OCI-LY3 (cell line): ENCODE measurements around the gene PRPF38A.

Experiments
- H2AFZ ChIP-seq: fragments of 200-600, 300-600 bp; shearing (Covaris generic); 2 replicates; pipeline ENCODE4 v1.6.0; 2014; ENCODE audit warnings: antibody characterized with exemption, low read depth, low read length
- H3K27ac ChIP-seq: fragments of 200-600, 300-600 bp; sonication (generic); 2 replicates; pipeline ENCODE4 v1.5.1; 2014; ENCODE audit warnings: mild to moderate bottlenecking, low read length, moderate library complexity, mixed read lengths
- H3K27me3 ChIP-seq: fragments of 200-600, 300-600 bp; sonication (generic); 2 replicates; pipeline ENCODE4 v1.6.1; 2014; ENCODE audit warnings: low read depth, low read length, mixed read lengths
- H3K36me3 ChIP-seq: fragments of 200-600, 300-600 bp; sonication (generic); replicated peaks from 2 replicates; pipeline ENCODE3; 2014; ENCODE audit warnings: low read depth, low read length, mixed read lengths
- H3K4me1 ChIP-seq: fragments of 300-600, 200-600 bp; sonication (generic); 2 replicates; pipeline ENCODE4 v1.6.1; 2014; ENCODE audit warnings: low read length, mixed read lengths
- H3K4me2 ChIP-seq: fragments of 200-600, 300-600 bp; sonication (generic); 2 replicates; pipeline ENCODE4 v1.6.1; 2014; ENCODE audit warnings: low read length, mixed read lengths
- H3K4me3 ChIP-seq: fragments of 300-600, 200-600 bp; sonication (generic); 2 replicates; pipeline ENCODE4 v1.5.1; 2014; ENCODE audit warnings: antibody characterized with exemption, mild to moderate bottlenecking, low read length, moderate library complexity
- H3K79me2 ChIP-seq: fragments of 300-600, 200-600 bp; shearing (Covaris generic); 2 replicates; pipeline ENCODE4 v1.6.1; 2014; ENCODE audit warnings: mild to moderate bottlenecking, low read length, mixed read lengths
- H3K9ac ChIP-seq: fragments of 300-600, 200-600 bp; shearing (Covaris generic); 2 replicates; pipeline ENCODE4 v1.6.0; 2014; ENCODE audit warnings: mild to moderate bottlenecking, low read length, moderate library complexity
- H3K9me3 ChIP-seq: fragments of 200-600, 300-600 bp; shearing (Covaris generic); 2 replicates; pipeline ENCODE4 v1.6.1; 2014; ENCODE audit warnings: low read length, mixed read lengths; ENCODE audit not compliant: insufficient read depth
- H4K20me1 ChIP-seq: fragments of 200-600, 300-600 bp; sonication (generic); 2 replicates; pipeline ENCODE4 v1.6.1; 2016; ENCODE audit warnings: low read length, mixed read lengths; ENCODE audit not compliant: insufficient read depth
- EZH2phosphoT487 ChIP-seq: fragments of 200-600 bp; shearing (Covaris generic); IDR thresholded peaks from 2 replicates; pipeline ENCODE4 v1.6.1; 2018; ENCODE audit warnings: antibody characterized with exemption, mixed run types, low read depth
- TF ChIP-seq, protein P1 (sequence below): fragments of 200-600, 300-600 bp; sonication (generic); IDR thresholded peaks from 2 replicates; pipeline ENCODE4 v1.5.1; 2014; ENCODE audit warnings: antibody characterized with exemption, low read length, low read depth

PRPF38A gene

DNA sequence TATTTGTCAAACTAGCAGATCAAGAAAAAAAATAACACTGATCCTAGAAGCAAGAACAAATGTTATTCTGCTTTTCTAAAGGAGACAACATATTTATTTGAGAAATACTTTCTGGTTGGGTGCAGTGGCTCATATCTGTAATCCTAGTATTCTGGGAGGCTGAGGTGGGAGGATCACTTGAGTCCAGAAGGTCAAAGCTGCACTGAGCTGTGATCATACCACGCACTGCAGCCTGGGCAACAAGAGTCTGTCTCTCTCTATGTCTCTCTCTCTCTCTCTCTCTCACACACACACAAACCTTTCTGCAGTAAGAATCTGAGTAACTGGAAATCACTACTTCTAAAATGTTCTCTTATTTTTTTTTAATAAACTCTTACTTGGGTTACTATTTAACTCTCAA lies 31.2 kb downstream of the PRPF38A start:
- no peak overlapping the region for H3K4me3 ChIP-seq
- H3K9me3 ChIP-seq, result no peaks in the 10 kb centered on the region
- no peaks in the 10 kb centered on the region for H3K4me1 ChIP-seq
- H3K27me3 ChIP-seq, result no peaks in the 10 kb centered on the region
- H3K36me3 ChIP-seq, result peaks cover 10% of the 10 kb centered on the region
- no peak overlapping the region for H3K27ac ChIP-seq
- no peaks in the 10 kb centered on the region for H4K20me1 ChIP-seq
- H3K9ac ChIP-seq, result no peak overlapping the region
- H3K79me2 ChIP-seq, result no peaks in the 10 kb centered on the region
- TF ChIP-seq, protein P1, sequence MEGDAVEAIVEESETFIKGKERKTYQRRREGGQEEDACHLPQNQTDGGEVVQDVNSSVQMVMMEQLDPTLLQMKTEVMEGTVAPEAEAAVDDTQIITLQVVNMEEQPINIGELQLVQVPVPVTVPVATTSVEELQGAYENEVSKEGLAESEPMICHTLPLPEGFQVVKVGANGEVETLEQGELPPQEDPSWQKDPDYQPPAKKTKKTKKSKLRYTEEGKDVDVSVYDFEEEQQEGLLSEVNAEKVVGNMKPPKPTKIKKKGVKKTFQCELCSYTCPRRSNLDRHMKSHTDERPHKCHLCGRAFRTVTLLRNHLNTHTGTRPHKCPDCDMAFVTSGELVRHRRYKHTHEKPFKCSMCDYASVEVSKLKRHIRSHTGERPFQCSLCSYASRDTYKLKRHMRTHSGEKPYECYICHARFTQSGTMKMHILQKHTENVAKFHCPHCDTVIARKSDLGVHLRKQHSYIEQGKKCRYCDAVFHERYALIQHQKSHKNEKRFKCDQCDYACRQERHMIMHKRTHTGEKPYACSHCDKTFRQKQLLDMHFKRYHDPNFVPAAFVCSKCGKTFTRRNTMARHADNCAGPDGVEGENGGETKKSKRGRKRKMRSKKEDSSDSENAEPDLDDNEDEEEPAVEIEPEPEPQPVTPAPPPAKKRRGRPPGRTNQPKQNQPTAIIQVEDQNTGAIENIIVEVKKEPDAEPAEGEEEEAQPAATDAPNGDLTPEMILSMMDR, result no peak
- no peak for TF ChIP-seq EZH2phosphoT487
- H2AFZ ChIP-seq, result no peak overlapping the region
- H3K4me2 ChIP-seq, result no peak overlapping the region

DNA sequence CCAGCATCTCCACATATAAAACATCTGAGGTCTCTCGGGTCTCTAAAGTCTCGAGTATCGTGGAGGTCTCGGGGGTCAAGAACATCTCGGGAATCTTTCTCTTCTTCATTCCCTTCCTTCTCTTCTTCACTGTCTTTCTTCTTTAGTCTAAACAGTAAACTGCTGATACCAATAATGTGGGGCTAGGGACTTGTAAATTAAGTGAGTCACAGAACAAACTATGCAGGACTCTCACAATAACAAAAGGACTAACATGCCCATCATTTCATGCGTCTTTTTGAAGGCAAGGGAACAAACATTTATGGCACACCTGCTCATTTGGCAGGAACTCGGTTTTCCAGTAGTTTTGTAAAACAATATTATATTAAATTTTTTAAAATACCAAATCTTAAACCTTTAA lies 32.4 kb downstream of the PRPF38A start:
- TF ChIP-seq, protein P1, result no peak
- no peak for TF ChIP-seq EZH2phosphoT487
- no peaks in the 10 kb centered on the region for H3K4me1 ChIP-seq
- no peaks in the 10 kb centered on the region for H4K20me1 ChIP-seq
- no peak overlapping the region for H3K9ac ChIP-seq
- H3K9me3 ChIP-seq, result no peaks in the 10 kb centered on the region
- no peaks in the 10 kb centered on the region for H3K79me2 ChIP-seq
- no peak overlapping the region for H3K27ac ChIP-seq
- no peaks in the 10 kb centered on the region for H3K27me3 ChIP-seq
- H3K4me2 ChIP-seq, result no peak overlapping the region
- no peak overlapping the region for H3K4me3 ChIP-seq
- no peak overlapping the region for H2AFZ ChIP-seq
- peaks cover 8% of the 10 kb centered on the region for H3K36me3 ChIP-seq

DNA sequence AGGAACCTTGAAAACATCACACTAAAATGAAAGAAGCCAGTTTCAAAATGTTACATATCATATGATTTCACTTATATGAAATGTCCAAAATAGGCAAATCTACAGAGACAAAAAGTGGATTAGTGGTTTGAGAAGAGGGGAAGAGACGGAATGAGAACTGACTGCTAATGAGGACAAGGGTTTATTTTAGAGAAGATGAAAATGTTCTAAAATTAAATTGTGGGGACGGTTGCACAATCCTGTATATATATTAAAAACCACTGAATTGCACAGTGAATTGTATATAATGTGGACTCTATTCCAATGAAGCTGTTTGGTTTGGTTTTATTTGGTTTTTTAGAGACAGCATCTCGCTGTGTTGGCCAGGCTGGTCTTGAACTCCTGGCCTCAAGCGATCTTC lies 35.6 kb downstream of the PRPF38A start:
- Histone ChIP-seq H3K36me3 (peaks cover 6% of the 10 kb centered on the region), H3K4me3 (no peak overlapping the region), H3K4me2 (no peak overlapping the region), H3K79me2 (no peaks in the 10 kb centered on the region), H3K4me1 (no peaks in the 10 kb centered on the region), H3K27me3 (no peaks in the 10 kb centered on the region), H3K9ac (no peak overlapping the region), H4K20me1 (no peaks in the 10 kb centered on the region), H3K27ac (no peak overlapping the region), H2AFZ (no peak overlapping the region), H3K9me3 (no peaks in the 10 kb centered on the region)
- no peak for TF ChIP-seq EZH2phosphoT487
- TF ChIP-seq, protein P1, result no peak

DNA sequence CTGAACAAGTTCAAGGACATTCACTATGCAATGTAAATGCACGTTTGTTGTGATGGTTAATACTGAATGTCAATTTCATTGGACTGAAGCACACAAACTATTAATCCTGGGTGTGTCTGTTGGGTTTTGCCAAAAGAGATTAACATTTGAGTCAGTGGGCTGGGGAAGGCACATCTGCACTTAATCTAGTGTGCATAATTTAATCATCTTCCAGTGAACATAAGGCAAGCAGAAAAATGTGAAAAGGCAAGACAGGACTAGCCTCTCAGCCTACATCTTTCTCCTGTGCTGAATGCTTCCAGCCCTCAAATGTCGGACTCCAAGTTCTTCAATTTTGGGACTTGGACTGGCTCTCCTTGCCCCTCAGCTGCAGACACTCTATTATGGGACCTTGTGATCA lies 40.1 kb downstream of the PRPF38A start:
- H3K9ac ChIP-seq, result no peak overlapping the region
- H3K27me3 ChIP-seq, result no peaks in the 10 kb centered on the region
- H3K79me2 ChIP-seq, result no peaks in the 10 kb centered on the region
- no peak overlapping the region for H3K4me3 ChIP-seq
- H3K36me3 ChIP-seq, result peaks cover 3% of the 10 kb centered on the region
- TF ChIP-seq, protein P1, result no peak
- no peak for TF ChIP-seq EZH2phosphoT487
- no peaks in the 10 kb centered on the region for H4K20me1 ChIP-seq
- no peak overlapping the region for H2AFZ ChIP-seq
- H3K9me3 ChIP-seq, result no peaks in the 10 kb centered on the region
- H3K27ac ChIP-seq, result no peak overlapping the region
- no peak overlapping the region for H3K4me2 ChIP-seq
- H3K4me1 ChIP-seq, result no peaks in the 10 kb centered on the region
